OCI-M1 (cell line): ENCODE results near the gene PRR36.

Experiments used
- DNase-seq: peaks from one replicate; lab custom pipeline; 2025; lab: John Stamatoyannopoulos, UW

PRR36 gene

DNA sequence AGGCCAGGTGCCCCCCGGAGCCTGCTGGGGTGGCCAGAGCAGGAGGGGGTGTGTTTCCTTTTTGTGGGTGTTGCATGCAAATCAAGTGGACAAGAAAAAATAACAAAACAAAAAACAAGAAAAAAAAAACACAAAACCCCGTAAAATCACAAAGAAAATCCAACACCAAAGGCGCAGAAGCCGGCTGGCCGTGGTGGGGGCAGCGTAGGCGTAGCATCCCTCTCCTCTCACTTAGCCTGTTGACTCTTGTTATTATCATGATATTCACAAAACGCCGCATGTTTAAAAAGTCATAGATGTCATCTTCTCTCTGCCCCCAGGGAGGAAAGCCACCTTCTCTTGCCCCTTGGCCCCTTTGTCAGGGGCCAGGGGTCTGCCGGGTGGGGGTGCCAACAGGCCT, 39.5 kb upstream of the PRR36 start:
- no peak for DNase-seq

DNA sequence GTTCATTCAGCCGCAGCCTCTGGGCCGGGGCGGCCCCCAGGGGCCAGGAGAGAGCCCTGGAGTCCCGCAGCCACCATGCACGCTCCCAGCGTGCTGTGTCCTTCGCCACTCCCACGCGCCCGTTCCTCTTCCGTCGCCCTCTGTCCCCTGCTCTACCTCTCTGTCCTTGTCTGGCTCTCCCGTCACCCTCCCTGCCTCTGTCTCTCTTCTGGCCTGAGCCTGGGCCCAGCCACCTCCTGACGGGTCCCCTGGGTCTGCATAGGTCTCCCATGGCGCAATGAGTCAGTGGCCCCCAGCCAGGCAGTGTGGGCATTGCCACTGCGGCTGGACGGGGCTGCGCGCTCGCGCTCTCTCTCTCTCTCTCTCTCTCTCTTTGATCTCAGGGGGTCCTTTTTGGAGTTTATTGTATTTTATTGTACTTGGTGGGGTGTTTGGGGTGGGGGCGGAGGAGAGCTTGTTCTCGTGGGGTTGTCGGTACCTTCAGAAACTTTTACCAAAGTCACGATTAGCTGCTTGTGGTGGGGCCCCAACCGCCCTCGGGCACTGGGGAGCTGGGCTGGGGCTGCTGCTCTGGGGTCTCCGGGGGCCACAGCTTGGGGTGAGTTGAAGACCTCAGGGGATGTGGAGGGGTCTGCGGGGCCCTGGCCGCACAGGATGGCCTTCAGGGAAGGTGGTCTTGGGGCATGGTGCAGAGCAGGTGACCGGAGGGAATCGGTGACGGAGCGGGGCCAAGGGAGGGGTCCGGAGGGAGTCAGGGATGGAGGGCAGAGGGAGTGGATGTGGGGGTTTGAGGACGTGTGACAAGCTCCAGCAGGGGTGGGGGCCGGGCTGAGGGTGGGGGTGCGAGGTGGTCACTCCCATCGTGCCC, 38.7 kb upstream of the PRR36 start:
- DNase-seq, result no peak

DNA sequence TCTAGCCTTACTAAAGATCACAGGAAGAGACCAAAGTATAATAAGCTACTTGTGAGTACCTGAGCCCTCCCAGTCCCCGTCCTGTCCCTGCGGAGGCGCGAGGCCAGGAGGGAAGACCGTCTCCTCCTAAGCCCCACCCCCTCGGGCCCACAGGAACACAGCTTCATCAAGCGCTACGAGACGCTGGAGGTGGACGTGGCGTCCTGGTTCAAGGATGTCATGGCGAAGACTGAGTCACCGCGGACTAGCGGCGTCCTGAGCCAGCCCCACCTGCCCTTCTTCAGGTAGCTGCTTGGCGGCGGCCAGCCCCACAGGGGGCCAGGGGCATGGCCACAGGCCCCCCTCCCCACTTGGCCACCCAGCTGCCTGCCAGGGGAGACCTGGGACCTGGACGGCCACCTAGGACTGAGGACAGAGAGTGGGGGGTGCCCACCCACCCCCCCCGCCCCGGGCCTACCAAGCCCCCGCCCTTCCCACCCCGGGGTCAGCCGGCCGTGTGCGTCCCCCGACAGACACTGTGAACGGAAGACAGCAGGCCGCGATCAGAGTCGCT, 38.0 kb upstream of the PRR36 start:
- no peak for DNase-seq

DNA sequence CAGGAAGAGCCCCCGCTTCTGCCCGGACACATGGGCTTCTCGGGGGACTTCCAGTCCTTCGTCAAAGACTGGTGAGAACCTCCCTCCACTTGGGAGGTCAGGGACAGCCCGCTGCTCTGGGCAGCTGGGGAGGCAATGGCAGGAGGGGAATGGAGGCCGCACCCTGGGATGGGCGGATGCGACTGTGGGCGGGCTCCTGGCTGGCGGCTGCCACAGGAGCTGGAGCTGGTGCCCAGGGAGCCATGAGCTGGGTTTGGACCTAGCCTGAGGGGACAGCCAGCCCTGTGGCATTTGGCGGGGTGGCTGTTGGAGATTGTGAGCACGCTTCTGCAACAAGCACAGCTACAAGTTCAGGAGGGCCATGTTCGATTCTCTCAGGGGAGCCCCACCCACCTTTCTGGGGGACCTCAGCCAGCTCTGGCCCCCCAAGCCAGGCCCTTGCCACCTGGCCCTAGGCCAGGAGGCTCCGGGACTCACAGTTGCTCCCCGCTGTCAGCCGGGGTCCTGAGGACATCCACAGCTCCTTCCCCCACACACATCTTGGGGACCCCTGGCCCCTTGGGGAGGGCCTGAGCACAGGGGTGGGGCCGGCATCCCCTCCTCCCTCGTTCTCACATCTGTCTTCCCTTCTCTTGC, 37.4 kb upstream of the PRR36 start:
- no peak for DNase-seq

DNA sequence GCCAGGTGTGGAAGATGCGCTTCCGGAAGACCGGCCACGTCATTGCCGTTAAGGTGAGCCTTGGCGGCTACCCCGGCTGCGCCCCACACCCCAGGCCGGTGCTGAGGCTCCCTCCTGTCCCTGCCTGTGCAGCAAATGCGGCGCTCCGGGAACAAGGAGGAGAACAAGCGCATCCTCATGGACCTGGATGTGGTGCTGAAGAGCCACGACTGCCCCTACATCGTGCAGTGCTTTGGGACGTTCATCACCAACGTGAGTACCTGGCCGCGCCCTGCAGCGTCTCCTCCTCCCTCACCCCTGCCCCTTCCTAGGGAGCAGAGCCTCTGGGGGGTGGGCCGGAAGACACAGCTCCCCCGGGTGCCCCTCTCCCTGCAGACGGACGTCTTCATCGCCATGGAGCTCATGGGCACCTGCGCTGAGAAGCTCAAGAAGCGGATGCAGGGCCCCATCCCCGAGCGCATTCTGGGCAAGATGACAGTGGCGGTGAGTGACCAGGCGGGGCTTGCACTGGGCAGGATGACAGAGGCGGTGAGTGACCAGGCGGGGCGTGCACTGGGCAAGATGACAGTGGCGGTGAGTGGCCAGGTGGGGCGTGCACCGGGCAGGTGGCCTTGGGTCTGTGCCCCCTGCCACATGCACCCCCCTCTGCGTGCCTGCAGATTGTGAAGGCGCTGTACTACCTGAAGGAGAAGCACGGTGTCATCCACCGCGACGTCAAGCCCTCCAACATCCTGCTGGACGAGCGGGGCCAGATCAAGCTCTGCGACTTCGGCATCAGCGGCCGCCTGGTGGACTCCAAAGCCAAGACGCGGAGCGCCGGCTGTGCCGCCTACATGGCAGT, 36.4 kb upstream of the PRR36 start:
- no peak for DNase-seq

DNA sequence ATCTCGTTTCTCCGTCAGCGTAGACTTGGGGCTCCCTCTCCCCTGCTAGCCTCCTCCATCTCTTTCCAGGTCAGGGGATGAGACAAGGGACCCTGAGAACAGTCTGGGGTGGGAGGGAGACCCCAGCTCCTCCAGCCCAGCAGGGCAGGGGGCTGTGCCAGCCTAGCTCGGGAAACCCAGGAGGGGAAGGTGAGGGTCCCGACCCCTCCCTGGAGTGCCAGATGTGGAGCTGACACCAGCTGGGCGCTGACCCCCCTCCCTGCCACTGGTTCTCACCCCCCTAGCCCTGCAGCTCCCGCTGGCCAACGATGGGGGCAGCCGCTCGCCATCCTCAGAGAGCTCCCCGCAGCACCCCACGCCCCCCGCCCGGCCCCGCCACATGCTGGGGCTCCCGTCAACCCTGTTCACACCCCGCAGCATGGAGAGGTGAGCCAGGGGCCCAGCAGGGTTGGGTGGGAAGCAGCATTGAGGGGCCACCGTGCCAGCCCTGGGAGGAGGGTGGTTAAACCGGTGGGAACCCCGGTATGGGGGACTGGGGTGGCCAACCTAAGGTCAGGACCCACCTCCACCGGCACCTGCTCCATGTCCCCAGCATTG, 35.4 kb upstream of the PRR36 start:
- DNase-seq, result no peak

DNA sequence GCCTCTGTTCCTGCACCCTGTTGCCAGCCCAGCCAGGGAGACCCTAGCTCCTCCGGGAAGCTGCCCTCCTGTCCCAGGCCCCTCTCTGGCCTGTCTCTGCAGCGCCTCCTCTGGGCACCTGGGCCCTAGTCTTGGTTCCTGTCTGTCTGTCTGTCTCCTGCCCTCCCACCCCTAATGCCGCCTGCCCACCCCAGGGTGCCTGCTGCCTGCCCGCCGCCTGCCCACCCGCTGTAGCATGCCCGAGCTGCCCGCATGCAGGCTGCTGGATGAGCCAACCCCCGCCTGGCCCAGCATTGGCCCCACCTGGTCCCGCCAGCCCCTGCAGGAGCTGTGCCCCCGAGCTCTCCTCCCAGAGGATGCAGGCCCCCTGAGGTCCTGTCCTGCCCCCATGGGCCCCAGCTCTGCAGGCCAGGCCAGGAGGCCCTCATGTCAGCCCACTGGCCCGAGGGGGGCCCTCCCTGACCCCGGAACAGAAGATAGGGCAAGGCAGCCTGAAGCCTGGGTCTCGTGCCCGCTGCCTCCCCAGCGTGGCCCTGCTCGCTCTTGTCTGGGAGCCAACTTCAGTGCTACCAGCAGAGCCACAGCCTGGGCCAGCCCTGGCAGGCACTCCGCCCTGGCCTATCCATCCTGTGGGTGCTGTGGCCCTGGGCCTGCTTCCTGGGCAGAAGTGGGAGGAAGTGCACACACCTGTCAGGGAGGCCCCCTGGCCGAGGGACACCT, 34.7 kb upstream of the PRR36 start:
- DNase-seq, result no peak

DNA sequence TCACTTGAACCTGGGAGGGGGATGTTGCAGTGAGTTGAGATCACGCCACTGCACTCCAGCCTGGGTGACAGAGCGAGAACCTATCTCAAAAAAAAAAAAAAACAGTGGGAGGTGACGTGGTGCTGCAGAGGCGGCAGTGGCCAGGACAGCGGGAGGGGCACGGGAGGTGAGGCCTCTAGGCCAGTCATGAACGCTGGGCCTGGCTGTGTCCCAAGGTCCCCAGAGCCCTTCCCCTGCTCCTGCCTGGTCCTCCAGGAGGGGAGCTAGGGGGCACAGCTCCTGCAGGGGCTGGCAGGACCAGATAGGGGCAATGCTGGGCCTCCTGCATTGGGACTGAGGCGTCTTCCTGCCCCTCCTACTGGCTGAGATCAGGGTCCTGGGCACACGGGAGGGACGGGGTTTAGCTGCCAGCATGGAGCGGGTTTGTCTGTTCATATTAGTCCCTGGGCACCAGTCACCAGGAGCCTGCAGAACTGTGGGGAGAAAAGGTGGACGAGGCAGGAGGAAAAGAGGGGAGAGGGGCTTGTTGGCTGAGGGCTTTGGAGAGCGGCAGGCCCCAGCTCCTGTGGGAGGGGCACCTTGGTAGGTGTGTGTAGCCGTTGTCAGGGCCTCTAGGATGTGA, 34.0 kb upstream of the PRR36 start:
- no peak for DNase-seq

DNA sequence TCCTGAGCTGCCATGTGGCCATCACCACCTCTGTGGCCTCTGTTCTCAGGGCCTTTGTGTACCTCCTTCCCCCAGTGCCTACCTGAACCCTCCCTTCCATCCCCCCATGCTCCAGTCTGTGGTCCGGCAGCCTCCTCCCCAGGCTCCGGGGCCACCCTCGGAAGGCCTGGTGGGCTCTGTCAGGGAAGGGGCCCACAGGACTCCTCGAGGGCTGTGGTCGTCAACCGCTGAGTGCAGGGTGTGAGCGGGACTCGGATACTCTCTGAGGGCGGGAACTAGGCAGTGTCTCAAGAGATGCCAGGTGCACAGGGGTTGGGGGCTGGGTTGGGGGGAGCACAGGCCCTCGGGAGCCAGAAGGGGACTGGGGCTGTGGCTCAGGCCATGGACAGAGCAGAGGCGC, 33.4 kb upstream of the PRR36 start:
- no peak for DNase-seq

DNA sequence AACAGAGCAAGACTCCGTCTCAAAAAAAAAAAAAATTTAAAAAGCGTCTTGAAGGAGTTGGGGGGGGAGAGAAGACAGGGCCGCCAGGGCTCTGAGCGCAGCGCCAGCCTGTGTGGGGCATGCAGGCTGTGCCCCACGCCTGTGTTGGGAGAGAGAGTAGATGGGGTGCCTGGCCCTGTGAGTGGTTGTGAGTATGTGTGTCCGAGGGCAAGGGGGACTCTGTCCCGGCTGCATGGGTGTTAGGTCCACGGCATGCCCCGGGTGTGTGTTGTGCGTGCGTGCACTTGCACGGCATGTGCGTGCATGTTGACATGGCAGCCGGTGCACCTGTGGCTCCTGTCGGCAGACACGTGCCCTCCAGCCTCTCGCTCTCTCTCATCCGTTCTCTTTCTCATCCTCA, 32.9 kb upstream of the PRR36 start:
- DNase-seq, result no peak

DNA sequence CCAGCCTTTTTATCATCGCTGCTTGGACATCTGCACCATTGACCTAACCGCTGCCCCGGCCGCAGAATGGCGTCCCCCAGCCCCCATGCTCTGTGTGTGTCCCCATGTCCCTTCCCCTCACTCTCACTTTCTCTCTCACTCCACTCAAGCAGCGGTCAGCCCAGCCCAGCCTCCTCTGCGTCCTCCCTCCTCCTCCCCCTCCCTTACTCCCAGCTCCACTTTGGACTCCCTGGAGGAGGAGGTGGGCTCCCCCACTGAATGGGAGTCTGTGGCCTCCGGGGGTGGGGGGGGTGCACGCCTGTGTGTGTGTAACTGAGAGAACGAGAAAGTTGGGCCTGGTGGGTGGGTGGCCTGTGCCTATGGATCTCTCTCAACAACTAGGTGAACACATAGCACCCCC, 31.7 kb upstream of the PRR36 start:
- no peak for DNase-seq

DNA sequence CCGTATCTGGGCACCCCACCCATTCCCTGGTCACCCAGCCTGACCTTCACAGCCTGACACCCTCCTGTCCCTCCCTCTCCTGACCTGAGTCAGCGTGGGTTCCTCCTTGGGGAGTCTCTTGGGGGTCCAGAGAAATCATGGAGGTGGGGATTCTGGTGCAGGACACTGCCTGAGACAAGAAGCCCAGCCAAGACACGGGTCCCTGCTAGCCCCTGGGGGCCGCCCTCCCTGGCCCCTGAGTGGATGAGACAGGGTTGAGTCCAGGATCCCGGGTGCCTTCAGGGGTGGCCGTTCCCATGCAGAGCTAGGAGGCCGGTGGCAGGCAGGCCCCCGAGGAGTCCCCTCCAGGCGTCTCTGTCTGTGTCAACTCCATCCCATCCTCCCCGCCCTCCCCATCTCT, 31.1 kb upstream of the PRR36 start:
- DNase-seq, result no peak

DNA sequence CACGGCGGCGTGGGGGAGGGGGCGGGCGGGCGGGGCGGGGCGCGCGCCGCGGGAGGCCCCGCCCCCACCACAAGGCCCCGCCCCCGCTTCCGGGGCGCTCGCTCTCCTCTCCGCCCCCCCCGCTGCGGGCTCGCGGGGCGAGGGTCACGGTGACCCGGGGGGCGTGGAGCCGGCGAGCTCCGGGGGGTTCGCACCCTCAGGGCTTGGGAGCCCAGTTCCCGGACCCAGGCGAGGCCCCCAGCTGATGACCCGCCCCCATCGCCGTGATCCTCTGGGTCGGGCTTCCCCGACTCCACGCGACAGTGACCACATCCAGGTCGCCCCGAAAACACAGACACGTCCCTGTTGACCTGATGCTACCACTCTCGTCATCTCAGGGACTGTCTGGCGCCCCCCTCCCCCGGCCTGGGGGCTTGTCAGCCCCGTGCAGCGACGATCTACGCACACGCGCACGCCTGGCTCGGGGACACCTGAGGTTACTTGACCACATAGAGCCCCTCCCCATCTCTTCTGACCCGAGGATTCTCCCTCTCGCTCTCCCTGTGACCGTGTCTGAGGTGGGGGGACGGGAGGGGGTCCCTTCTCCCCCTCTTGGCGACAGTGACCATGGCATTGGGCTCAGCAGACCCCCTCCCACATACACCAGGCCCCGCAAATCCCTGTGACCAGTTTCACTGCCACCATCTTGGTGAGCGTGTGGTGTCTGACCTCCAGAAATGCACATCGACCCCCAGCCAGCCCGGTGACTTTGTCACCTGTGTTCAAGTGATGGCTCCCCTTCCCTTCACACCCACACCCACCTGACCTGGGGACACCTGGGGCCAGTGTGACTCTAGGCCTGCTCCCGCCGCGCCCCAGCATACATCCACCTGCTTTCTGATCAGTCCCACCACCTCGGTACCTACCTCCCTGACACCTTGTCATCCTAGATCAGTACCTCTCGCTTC, 30.2 kb upstream of the PRR36 start:
- peak; percentile 76 for DNase-seq

DNA sequence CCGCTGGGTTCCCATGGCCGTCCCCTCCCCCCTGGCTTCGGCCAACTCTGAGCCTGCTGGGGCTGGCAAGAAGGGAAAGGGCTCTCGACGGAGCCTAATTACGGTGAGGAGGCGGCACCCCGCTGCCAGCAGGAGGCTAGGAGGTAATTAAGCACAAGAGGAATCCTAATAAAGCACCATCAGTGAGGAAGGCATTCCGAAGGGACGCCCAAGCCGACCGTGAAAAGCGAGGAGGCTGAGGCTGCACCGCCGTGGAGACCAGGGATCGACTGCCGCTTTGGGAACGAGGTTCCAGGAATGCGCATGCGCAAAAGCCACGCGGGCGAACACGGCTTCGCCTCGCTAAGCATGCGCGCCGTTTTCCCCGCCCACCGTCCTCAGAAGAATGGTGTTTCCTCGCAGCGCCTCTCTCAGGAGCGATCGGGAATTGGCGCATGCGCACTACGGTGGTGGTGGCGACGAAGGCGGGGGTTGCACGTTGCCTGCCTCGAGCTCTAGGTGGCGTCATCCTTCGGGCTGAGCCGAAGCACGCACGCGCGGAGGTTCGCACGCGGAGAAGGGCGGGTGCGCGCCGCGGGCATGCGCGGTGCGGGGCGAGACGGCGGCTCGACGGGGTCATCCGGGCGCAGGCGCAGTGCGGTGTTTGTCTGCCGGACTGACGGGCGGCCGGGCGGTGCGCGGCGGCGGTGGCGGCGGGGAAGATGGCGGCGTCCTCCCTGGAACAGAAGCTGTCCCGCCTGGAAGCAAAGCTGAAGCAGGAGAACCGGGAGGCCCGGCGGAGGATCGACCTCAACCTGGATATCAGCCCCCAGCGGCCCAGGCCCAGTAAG, 29.3 kb upstream of the PRR36 start, which contains the start of gene MAP2K7:
Gene MAP2K7, plus strand, starts transcription at position 634 of the 830 bp plus-strand sequence. Its CDS starts 68 bp downstream, at position 702.
- peak; percentile 100 for DNase-seq

DNA sequence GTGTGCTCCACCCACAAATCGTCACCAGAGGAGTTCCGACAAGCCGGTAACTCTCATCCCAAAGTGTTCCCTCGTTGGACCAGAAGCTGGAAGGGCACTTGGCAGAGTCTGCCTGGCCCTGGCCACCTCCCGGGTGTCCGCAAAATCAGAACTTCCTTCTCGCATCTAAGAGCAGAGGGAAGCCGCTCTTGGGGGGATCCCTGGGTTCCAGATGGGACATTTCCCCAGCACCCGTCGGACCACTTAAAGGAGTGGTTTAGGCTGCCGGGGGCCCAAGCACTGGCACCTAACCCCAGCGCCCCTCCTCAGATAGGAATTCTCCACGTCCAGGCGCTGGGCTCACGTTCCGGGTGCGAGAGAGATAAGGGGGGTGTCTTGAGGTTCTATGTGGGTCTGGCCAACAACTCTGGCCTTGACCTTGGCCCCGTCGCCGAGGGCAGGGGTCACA, 28.6 kb upstream of the PRR36 start:
- DNase-seq, result peak; percentile 56

DNA sequence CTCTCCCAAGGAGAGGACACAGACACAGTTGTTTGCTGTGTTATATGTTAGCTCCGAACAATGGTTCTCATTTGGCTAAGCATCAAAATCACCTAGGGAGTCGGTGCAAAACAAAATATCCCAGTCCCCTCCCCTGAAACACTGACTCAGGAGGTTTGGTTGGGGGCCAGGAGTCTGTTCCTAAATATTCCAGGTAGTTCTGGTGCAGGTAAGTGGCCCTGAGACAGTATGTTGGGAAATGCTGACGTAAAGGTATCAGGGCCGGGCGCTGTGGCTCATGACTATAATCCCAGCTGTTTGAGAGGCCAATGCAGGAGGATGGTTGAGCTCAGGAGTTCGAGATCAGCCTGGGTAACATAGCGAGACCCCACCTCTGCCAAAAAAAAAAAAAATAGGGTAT, 27.1 kb upstream of the PRR36 start:
- DNase-seq, result no peak

DNA sequence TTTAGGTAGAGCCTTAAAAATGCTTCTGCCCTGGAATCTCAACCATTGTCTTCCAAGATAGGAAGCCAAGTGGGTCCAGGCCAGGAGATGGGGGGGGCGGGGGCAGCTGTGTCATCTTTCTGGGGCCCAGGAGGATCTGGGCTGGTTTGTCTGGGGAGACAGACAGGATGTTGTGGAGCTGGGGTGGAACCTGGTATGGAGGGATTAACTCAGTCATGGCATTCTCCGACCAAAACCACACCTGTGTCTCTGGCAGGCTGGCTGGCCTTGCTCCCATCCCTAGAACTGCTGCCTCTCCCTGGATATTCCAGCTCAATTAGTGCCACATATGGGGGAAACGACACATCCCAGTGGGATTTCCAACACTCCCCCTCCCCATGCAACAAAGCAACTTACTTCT, 26.7 kb upstream of the PRR36 start:
- DNase-seq, result no peak

DNA sequence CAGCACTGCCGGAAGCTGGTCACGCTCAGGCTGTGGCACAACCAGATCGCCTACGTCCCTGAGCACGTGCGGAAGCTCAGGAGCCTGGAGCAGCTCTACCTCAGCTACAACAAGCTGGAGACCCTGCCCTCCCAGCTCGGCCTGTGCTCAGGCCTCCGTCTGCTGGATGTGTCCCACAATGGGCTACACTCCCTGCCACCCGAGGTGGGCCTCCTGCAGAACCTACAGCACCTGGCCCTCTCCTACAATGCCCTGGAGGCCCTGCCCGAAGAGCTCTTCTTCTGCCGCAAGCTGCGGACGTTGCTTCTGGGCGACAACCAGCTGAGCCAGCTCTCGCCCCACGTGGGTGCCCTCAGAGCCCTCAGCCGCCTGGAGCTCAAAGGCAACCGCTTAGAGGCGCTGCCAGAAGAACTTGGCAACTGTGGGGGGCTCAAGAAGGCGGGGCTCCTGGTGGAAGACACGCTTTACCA, 26.2 kb upstream of the PRR36 start:
- DNase-seq, result no peak
